OCI-M1 (cell line): ENCODE results near the gene RMDN3.

Experiments
- DNase-seq: peaks from one replicate; lab custom pipeline; 2025; lab: John Stamatoyannopoulos, UW

The RMDN3 gene

GRCh38 chr15:40754883-40755811 lies at the start of gene RMDN3:
Gene RMDN3, minus strand, starts transcription at chr15:40755254. Its CDS starts 471 bp downstream, at chr15:40754783.
- peak; percentile 97 for DNase-seq

DNA sequence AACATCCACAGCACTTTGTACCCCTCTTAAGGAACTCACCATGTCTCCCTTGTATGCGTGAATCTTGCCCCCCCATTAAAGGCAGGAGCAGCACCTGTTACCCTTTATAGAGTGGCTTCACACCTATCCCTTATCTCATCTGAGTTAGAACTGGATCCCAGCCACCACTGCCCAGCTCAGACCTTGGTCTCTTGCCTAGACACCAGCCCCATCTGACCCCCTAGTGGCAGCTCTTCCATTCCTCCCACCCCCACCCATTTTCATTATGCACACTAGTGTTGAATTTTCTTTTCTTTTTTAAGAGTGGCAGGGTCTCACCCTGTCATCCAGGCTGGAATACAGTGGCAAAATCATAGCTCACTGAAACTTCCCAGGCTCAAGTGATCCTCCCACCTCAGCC lies 48.6 kb upstream of the RMDN3 start:
- no peak for DNase-seq

DNA sequence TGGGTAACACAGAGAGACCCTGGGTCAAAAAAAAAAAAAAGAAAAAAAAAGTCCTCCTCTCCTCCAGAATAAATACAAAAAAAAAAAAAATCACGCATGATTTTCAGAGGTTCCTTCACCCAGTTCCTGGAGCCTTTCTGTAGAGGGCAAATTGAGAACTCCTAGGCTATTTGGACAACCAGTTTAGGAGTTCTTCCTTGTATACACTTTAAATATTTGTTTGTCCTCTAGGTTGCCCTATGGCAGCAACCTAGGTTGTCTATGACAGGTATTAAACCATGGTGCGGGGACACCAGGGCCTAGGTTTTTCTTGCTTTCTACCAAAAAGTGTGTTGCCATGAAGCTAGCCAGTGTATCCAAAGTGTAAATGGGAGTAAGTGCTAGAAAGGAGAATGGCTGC lies 48.0 kb upstream of the RMDN3 start:
- DNase-seq, result no peak

DNA sequence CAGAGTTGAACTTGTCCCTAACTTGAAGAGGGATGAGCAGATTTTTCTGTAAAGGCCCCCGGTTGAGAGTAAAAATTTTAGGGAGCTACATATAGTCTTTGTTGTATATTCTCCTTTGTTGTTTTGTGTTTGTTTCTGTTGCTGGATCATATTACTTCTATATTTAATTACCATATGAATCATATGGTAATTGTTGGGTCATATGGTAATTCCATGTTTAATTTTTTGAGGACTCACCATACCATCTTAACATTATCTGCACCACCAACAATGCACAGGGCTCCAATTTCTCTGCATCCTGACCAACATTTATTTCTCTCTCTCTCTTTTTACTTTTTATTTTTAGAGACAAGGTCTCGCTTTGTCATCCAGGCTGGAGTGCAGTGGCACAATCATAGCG lies 44.5 kb upstream of the RMDN3 start:
- DNase-seq, result no peak

GRCh38 chr15:40796512-40796911 lies 41.5 kb upstream of the RMDN3 start:
- DNase-seq, result no peak

- no peak for DNase-seq
Observed at GRCh38 chr15:40796041-40796440, 41.0 kb upstream of the RMDN3 start.

GRCh38 chr15:40793216-40793989 lies 38.3 kb upstream of the RMDN3 start:
- no peak for DNase-seq

- no peak for DNase-seq
Observed at GRCh38 chr15:40792394-40792793, 37.3 kb upstream of the RMDN3 start.

- DNase-seq, result no peak
Observed at GRCh38 chr15:40790718-40791117, 35.7 kb upstream of the RMDN3 start.

DNA sequence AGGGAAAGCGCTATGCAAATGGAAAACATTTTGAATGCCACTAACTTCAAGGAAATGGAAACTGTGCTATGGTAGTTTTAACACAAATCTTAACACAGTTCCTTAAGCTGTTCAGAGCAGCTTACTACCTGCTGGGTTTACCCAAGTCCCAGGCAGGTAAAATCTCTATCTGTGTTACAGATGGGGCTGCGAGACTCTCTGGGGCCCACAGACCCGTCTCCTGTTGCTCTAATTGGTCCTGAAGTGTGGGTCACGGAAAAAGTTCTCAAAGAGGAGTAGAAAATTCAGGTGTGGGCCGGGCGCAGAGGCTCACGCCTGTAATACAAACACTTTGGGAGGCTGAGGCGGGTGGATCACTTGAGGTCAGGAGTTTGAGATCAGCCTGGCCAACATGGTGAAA lies 34.9 kb upstream of the RMDN3 start:
- no peak for DNase-seq

DNA sequence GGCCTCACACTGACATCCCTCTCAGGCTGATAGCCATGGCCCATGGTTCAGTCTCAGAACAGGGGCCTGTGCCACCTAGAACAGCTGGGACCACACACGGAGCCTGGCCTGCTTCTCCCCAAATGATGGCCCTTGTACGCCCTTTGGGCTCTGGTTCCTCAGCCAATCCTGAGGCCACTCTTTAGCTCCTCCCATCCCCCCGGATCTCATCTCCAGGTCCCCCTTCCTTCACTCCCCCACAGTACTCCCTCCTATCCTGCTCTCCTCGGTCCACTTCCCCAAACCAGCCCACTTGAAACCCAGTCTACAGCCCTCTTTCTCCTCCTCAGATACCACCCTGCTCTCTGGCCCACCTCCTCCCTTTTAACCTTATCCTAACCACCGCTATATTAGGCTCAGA lies 34.1 kb upstream of the RMDN3 start:
- DNase-seq, result no peak

- DNase-seq, result no peak
Observed at GRCh38 chr15:40787991-40788390, 32.9 kb upstream of the RMDN3 start.

DNA sequence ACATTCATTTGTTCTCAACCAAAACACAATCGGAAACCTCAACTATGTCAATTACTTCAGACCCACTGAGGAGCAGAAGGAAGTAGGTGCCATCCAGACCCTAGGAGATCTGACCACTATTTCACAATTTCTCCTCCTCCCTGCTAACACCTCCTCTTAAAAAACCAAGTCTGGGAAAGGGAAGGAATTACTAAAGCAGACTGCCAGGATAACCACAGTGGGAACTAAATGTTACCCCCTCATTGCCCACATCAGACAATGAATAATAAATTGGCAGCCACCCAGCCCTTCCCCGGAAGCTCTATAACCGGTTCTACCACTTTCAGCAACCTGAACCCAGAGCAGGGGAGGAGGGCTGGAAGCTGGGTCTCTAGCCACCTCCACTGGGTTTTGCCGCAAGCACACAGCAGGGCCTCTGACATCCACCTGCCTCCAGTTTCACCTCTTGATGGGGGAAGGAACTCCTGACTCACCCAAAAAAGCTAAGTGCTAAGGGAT lies 32.3 kb upstream of the RMDN3 start:
- peak; percentile 20 for DNase-seq

- DNase-seq, result no peak
Observed at GRCh38 chr15:40785814-40786213, 30.8 kb upstream of the RMDN3 start.

DNA sequence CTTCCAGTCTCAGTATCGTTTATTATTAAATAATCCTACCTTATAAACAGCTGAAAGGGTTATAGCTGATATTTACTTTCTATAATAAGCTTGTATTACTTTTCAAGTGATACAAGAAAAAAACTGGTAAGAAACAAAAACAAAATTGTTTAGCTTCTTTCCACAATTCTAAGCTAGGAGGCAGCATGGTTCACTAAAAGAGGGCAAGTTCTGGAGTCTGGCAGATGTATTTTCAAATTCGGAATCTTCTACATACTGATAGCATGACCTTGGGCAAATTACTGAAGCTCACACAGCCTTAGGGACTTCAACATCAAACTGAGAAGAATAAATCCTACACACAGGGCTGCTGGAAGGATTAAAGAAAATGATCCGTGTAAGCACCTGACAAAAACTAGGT lies 30.1 kb upstream of the RMDN3 start:
- peak; percentile 10 for DNase-seq

GRCh38 chr15:40782609-40783227 lies 27.7 kb upstream of the RMDN3 start:
- peak; percentile 76 for DNase-seq

DNA sequence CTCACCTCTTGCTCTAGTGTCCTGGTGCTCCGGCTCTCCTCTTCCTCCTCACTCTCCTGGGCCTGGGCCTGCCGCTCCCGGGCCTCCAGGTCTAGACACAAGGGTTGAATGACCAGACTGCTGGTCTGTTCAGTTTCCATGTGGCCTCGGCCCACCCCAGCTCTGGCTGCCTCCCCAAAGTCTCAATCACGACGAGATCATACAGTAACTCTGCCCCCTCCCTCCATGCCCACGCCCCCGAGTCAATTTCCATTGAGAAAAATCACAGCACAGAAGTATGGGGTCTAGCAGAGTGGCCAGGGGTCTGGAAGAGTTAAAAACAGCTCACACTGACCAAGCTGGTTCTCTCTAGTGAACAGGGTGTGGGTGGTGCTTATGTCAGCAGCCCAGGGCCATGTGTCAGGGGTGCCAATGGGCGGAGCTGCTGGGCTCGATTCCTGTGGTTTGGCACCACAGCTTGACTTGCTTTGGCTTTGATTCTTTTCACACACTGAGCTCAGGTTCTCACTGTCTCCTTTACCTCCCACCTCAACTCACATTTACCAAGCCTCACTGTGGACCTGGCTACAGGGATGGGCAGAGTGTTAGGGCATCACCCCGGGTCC lies 21.6 kb upstream of the RMDN3 start:
- DNase-seq, result no peak

DNA sequence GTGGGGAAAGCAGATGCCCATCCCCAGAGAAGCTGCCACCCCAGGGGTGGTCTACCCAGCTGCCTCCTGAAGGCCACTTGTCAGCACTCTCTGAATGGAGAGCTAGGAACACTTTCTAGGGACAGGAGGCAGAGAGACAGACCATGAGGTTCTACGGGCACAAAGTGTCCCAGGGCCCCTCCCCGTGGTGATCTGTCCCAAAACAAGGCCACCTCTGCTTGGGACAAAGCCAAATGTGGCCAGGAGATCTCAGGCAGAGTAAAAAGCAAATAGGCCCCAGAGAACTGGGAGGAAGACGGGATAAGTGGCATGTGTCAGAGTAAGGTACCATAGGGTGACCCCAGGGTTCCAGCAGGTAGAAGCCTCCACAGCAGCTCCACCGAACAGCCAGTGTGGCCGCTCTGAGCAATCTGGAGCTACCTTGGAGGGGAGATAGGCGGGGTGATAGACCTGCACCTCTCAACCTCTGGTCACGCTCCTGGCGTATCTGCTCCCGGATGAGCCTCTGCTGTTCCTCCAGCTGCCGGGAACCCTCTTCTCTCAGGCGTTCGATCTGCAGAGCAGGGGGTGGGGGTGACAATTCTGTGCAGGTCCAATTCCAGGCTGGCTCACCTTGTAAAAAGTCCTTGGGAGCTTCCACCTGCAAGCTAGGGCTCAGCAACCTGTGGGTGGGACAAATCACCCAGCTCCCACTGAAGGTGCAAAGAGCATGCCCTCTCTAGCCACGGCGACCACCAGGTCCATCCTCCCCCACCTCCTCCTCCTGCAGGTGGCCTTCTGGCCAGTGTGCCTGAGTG lies 20.9 kb upstream of the RMDN3 start:
- no peak for DNase-seq

DNA sequence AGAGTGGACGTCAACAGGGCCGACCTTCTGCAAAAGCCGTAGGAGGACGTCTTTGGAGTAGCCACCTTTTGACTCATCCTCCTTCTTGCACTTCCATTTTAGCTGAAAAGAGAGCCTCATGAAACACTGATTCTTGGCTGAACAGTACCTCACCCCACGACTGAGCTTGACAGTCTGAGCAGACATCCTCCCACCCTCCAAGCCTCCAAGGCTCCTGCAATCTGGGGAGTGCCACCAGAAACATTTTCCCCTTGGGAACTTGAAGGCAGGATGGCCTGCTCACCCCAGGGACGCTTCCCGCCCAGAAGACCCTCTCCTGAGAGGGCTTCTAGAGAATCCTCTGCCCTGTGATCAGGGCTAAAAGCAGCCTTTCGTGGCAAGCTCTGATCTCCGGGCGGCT lies 20.0 kb upstream of the RMDN3 start:
- no peak for DNase-seq

DNA sequence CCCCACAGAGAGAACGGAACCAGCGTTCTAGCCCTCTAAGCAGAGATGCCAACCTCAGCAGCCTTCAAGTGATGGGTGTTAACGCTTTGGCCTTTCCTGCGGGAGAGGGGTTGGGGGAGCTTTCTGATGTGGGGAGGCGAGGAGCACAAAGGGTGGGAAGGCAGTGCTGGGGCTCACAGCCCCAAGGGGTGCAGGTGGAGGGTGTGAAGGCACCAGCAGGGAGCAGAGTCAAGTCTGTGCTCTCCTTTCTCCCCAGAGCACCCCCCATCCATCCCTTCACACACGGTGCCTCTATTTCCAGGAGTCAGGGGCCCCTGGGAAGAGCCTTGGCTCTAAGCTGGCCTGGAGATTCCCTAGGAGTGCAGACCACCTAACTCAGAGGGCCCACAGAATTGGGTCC lies 18.8 kb upstream of the RMDN3 start:
- no peak for DNase-seq

DNA sequence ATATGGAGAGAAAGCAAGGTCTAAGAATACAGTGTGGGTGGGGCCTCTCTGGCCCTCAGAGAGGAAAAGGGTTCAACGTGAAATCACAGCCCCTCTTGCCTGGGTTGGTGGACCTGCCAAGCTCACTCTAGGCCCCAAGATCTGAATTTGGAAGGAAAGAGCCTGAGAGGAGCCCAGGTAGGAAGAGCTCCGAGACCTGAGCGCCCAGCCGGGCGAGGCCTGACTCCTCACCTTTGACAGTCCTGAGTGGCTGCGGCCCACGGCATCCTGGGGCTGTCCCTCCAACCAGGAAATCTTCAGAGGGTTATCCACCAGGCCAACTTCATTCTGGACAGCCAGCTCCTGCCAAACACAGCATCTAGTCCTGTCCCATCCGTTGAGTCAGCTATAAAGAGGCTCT lies 18.4 kb upstream of the RMDN3 start:
- DNase-seq, result no peak
